Loucy (cell line): ENCODE measurements around the gene ADD1.

ENCODE experiments used
- CTCF ChIP-seq: fragments of 200-600 bp; sonication (generic); conservative IDR thresholded peaks from 2 replicates; pipeline ENCODE4 v1.5.1; 2014; ENCODE audit warnings: mild to moderate bottlenecking, antibody characterized with exemption, low read length
- EZH2phosphoT487 ChIP-seq: fragments of 200-600 bp; IDR thresholded peaks from 2 replicates; pipeline ENCODE4 v1.6.1; 2018; ENCODE audit warnings: antibody characterized with exemption, mild to moderate bottlenecking, moderate library complexity, borderline replicate concordance

GRCh38 chr4:2958446-2958845, 114.8 kb downstream of the ADD1 start:
- TF ChIP-seq CTCF (no peak), EZH2phosphoT487 (no peak)
